GM18499 (cell line): ENCODE data around the gene ADPGK.

ENCODE experiments used
- ATAC-seq: cut with Tn5 transposase; IDR thresholded peaks from one replicate; pipeline ENCODE4 v1.9.1; 2021; ENCODE audit warnings: moderate number of reproducible peaks; ENCODE audit not compliant: insufficient read depth, unreplicated experiment

ADPGK gene

GRCh38 chr15:72792431-72792830, 8.9 kb upstream of the ADPGK start:
- ATAC-seq, result no peak

DNA sequence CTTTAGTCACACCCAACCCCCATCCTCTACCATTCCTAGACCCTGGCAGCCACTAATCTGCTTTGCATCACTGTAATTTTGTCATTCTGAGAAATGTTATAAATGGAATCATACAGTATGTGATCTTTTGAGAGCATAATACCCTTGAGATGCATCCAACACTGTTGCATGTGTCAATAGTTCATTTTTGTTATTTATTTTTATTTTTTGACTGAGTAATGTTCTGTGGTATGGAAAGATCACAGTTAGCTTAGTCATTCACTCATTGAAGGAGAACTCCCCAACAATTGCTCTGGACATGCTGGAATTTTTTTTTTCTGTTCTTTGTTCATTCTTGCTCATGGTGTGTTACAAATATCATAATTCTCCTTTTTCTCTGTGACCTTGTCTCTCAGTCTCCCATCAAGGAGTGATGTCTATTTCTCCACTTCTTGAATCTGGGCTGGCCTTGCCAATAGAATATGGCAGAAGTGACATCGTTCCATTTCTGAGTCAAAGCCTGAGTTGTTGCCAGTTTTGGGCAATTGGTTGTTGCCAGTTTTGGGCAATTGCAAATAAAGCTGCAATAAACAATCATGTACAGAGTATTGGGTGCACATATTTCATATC, 6.8 kb upstream of the ADPGK start:
- ATAC-seq, result no peak

DNA sequence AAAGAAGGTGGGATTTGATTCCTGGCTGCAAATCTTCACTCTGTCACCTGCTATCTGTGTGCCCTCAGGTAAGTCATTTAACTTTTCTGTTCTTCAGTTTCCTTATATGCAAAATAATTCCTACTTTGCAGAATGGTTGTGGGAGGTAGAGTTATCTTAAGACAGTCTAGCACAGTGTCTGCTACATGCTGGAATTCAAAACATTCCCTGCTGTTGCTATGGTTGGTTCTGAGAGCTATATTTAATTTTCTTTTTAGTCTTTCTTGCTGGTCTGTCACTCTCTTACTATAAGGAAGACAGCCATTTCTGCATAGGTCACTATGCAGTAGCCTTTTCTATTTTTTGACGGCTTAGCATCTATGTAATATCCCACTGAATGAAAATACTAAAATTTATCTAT, 4.0 kb upstream of the ADPGK start:
- no peak for ATAC-seq

- no peak for ATAC-seq
Observed at GRCh38 chr15:72786676-72787345, 3.3 kb upstream of the ADPGK start.

DNA sequence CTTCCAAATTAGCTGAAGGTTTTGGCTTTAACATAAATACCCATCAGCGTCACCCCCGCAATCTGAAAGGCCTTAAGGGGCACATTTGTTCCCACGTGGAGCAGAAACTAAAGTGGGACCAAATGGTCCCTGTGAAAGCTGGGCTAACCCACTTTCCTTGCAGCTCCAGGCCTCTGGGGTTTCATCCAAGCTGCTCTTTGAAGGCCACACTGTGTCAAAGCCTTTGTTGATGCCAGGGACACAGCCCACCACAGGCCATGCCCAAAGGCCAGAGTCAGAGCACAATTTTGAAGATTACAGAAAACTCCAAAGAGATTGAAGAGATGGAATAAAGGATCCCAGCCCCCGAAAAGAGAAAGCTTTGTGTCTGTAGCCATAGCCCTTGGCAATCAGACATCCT, 2.7 kb upstream of the ADPGK start:
- ATAC-seq, result no peak

GRCh38 chr15:72785841-72786240, 2.3 kb upstream of the ADPGK start:
- no peak for ATAC-seq

DNA sequence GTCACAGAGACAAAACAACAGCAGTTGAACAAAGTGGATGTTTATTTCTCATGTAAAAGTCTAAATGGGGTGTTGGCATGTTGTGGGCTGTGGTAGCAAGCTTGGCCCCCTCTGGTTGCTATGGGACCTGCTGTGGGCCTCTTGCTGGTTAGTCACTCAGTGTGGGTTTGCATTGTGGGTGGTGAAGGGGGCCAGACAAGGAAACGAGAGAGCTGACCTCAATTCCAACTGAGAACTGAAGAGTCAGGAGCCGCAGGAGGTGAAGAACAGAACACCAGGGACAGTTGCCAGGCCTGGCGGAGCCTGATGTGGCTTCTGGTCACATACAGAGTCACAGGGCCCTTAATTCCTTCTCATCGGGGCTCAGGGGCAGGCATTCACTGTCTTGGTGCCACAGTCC, 1.9 kb upstream of the ADPGK start:
- ATAC-seq, result no peak

DNA sequence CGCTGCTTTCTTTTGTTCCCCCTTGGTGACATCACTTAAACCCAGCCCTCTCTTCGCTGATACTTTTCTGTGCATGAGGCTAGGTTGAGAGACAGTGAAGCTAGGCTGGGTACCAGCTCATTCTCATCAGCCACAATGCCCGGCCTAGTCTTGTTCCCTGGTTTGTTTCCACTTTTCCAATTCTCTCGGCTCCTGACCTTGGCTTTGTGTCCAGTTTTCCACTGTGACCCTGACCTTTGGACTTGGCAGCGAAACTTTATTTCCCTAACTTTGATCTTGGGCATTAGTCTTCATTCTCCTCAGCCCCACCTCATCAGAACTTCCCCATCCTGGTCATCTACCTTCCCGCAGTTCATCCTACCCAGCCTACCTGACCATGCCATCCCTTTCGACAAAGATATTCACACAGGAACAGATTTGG, 908 bp upstream of the ADPGK start:
- no peak for ATAC-seq

- peak; percentile 21 for ATAC-seq
Observed at GRCh38 chr15:72783004-72783639, 436 bp downstream of the ADPGK start.

DNA sequence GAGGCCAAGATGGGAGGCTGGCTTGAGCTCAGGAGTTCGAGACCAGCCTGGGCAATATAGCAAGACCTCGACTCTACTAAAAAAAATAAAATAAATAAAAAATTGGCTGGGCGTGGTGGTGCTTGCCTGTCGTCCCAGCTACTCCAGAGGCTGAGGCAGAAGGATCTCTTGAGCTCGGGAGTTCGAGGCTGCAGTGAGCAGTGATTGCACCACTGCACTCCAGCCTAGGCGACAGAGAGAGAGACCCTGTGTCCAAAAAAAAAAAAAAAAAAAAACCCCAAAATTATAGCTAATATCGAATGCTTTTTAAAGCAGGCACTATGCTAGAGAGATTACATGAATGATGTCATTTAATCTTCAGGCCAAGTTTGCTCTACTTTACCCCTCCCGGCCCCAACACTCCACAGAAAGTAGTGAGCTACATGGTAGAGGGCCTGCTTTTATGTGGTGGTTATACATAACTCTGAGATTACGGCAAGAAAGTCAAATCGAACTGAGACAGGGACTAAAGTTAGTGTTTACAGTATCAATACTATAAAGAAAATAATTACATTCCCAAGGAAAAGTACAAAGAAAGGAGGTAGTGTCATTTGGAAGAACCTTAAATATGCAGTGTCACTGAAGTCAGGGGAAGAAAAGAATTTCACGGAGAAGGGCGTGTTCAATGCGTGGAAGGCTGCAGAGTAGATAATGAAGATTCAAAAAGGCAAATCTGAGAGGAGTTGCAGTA, 1.1 kb downstream of the ADPGK start:
- ATAC-seq, result no peak

- no peak for ATAC-seq
Observed at GRCh38 chr15:72781631-72782030, 1.9 kb downstream of the ADPGK start.

GRCh38 chr15:72778796-72779195, 4.8 kb downstream of the ADPGK start:
- ATAC-seq, result no peak

DNA sequence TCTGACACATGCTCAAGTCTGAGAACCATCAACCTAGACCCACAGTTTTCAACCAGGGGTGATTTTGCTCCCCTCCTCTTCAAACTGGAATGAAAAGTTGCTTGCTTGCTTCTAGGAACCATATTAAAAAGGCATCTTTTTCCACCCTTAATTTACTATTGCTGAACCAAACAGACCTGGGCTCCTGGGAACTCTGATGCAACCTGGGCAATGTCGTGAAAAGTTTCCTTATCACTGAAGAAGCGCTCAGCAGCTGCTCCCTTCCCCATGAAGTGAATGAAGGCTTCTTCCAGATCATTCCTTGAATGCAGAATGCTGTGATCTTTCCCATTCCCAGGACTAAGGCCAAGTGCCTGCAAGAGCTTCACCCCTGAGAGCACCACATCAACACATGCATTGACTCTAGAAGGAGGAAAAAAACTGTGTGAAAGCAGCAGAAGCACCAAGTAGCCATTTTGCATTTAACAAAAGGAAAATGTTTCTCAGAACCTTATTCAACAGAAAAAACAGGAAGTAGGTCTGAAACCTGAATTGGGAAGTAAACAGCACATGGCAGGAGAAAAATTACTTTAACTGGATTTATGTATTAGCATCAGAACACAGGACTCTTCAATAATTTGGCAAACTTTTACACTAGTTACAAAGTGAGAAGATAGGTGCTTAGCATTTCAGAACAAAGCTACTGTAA, 8.7 kb downstream of the ADPGK start:
- no peak for ATAC-seq

DNA sequence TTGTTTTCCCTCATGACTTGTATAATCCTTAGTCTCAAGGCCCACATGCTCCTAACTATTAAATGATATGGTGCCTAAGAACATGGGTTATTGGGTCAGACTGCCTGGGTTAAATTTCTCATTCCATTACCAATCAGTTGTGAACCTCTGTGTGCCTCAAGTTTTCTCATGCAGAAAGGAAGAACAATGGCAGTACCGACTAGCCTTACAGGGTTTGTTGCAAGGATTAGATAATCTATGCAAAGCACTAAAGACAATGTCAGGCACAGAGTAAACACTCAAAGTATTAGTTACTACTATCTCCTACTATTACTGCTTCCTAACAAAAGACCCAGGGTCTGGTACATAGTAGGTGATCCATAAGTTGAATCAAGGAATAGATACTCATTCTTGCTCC, 12.2 kb downstream of the ADPGK start:
- ATAC-seq, result no peak

DNA sequence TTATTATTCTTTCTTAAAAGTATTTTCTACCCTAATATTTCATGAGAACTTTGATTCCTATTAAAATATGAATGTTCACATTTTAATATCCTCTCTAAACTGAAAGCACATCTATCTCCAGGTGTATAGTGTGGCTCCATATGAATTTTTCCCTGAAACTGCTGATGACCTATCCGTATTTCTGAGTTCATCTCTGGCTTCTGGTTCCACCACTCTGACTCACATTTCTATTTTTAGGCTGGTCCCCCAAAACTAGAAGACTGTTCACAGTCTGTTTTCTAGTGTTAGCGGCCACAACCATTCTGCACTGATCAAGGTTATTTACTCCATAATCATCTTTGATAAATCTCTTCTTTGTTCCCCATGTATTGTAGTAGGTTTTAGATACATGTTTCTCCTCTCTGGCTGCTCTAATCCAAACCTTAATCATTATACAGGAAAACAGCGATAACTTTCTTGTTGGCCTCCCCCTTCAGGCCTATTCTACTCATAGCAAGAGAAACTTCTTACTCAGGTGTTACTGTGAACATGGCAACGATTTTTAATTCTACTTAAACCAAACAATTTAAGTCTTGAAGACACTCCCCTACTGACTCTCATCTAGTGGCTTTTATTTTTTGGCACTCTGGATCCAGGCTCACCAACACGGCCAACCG, 12.8 kb downstream of the ADPGK start:
- no peak for ATAC-seq

DNA sequence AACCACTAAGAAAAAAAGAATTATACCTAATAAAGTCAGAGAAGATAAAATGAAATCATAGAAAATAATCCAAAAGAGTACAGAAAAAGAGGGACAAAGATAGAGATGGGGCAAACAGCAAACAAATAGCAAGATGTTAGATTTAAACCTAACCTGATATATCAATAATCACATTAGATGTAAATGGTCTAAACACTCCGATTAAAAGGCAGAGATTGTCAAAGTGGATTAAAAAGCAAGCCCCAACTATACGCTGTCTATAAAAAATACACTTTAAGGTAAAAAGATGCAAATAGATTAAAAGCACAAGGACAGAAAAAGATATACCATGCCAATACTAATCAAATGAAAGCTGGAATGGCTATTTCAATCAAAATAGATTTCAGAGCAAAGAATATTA, 16.8 kb downstream of the ADPGK start:
- no peak for ATAC-seq

DNA sequence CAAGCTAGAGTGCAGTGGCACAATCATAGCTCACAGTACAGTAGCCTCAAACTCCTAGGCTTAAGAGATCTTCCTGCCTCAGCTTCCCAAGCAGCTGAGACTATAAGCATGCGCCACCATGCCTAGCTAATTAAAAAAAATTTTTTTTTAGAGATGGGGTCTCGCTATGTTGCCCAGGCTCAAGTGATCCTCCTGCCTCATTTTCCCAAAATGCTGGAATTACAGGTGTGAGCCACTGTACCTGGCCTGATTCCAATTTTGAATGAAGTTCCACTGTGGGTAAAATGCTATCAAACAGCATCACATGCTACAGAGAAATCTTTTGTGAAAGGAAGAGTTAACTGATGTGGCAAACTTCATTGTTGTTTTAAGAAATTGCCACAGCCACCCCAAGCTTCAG, 17.5 kb downstream of the ADPGK start:
- ATAC-seq, result no peak

DNA sequence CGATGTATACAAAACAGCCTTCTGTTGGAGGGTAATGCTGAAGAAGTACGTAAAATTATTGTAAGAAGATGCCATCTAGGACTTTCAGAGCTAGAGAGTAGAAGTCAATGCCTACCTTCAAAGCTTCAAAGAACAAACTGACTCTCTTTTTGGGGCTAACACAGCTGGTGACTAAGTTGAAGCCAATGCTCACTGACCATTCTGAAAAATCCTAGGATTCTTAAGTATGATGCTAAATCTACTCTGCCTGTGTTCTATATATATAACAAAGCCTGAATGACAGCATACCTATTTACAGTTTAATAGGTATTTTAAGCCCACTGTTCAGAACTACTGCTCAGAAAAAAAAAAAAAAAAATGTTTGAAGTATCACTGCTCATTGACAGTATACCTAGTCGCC, 18.9 kb downstream of the ADPGK start:
- no peak for ATAC-seq

GRCh38 chr15:72760590-72761260, 22.8 kb downstream of the ADPGK start:
- ATAC-seq, result no peak

GRCh38 chr15:72758182-72758581, 25.4 kb downstream of the ADPGK start:
- ATAC-seq, result no peak
